WTC11 (cell line): ENCODE data around the gene SETD7. TPM values are rescaled to one million over a fixed set of nuclear protein-coding genes. Genes with fewer than 3 reads are reported as not detected.

Experiments
- ATAC-seq: fragments of 200-7000 bp; cut with Tn5 transposase; 2 replicates; pipeline ENCODE4 v1.10.0; 2021; ENCODE audit warnings: mild to moderate bottlenecking, moderate library complexity
- CTCF ChIA-PET: fragments of 300-600 bp; sonication (Branson Sonifier 250); formaldehyde crosslinking; loops from one replicate; lab custom pipeline; 2021; ENCODE audit warnings: antibody characterized with exemption; lab: Charles Lee
- POLR2A ChIA-PET: fragments of 350-600 bp; sonication (Branson Sonifier 250); formaldehyde crosslinking; loops from one replicate; lab custom pipeline; 2021; ENCODE audit warnings: antibody characterized with exemption; lab: Charles Lee
- DNase-seq: peaks from one replicate; pipeline ENCODE4 v3.0.0; 2021; ENCODE audit warnings: low spot score
- H3K27ac Mint-ChIP-seq: 2 replicates; pipeline ENCODE4 v1.8.0; 2021; ENCODE audit warnings: mixed read lengths
- H3K27me3 Mint-ChIP-seq: 2 replicates; pipeline ENCODE4 v1.8.0; 2021; ENCODE audit warnings: low read depth, mild to moderate bottlenecking, moderate library complexity, mixed read lengths
- H3K36me3 Mint-ChIP-seq: 2 replicates; pipeline ENCODE4 v1.8.0; 2021; ENCODE audit warnings: mixed read lengths
- H3K4me1 Mint-ChIP-seq: 2 replicates; pipeline ENCODE4 v1.8.0; 2022; ENCODE audit warnings: mixed read lengths
- H3K4me3 Mint-ChIP-seq: 2 replicates; pipeline ENCODE4 v1.8.0; 2021; ENCODE audit warnings: mild to moderate bottlenecking, moderate library complexity, mixed read lengths
- H3K9me3 Mint-ChIP-seq: 2 replicates; pipeline ENCODE4 v1.8.0; 2021; ENCODE audit warnings: mixed read lengths
- AR ChIP-seq: fragments of 250-450 bp; sonication (Bioruptor Pico); IDR thresholded peaks from 2 replicates; pipeline ENCODE4 v1.9.0; 2021; ENCODE audit warnings: mild to moderate bottlenecking
- ARID4B ChIP-seq: sonication (generic); formaldehyde crosslinking; IDR thresholded peaks from 2 replicates; pipeline ENCODE4 v1.8.0; 2023; ENCODE audit warnings: missing genetic modification reagents, mild to moderate bottlenecking, borderline replicate concordance
- CREM ChIP-seq: sonication (generic); formaldehyde crosslinking; IDR thresholded peaks from 2 replicates; pipeline ENCODE4 v1.8.1; 2022; ENCODE audit warnings: mild to moderate bottlenecking, missing genetic modification reagents, moderate library complexity
- ERG ChIP-seq: fragments of 250-450 bp; sonication (Bioruptor Pico); IDR thresholded peaks from 2 replicates; pipeline ENCODE4 v1.8.0; 2021; ENCODE audit warnings: mild to moderate bottlenecking
- FOXP4 ChIP-seq: sonication (generic); formaldehyde crosslinking; IDR thresholded peaks from 2 replicates; pipeline ENCODE4 v1.8.0; 2022; ENCODE audit warnings: mild to moderate bottlenecking, missing genetic modification reagents
- GRHL2 ChIP-seq: fragments of 250-450 bp; sonication (Bioruptor Pico); IDR thresholded peaks from 2 replicates; pipeline ENCODE4 v1.8.0; 2022; ENCODE audit warnings: mild to moderate bottlenecking, moderate library complexity; ENCODE audit not compliant: insufficient replicate concordance, severe bottlenecking
- JAZF1 ChIP-seq: fragments of 250-450 bp; sonication (Bioruptor Pico); IDR thresholded peaks from 2 replicates; pipeline ENCODE4 v1.9.0; 2021; ENCODE audit warnings: moderate library complexity, mild to moderate bottlenecking, inconsistent platforms
- JUN ChIP-seq: sonication (generic); formaldehyde crosslinking; IDR thresholded peaks from 2 replicates; pipeline ENCODE4 v1.8.0; 2023; ENCODE audit warnings: mild to moderate bottlenecking, missing genetic modification reagents
- MAX ChIP-seq: sonication (generic); formaldehyde crosslinking; IDR thresholded peaks from 2 replicates; pipeline ENCODE4 v1.8.0; 2022; ENCODE audit warnings: mild to moderate bottlenecking, missing genetic modification reagents
- MYBL2 ChIP-seq: sonication (generic); formaldehyde crosslinking; IDR thresholded peaks from 2 replicates; pipeline ENCODE4 v1.8.1; 2023; ENCODE audit warnings: mild to moderate bottlenecking, moderate library complexity, missing genetic modification reagents
- NR2C2 ChIP-seq: sonication (generic); formaldehyde crosslinking; IDR thresholded peaks from 2 replicates; pipeline ENCODE4 v1.8.0; 2022; ENCODE audit warnings: mild to moderate bottlenecking, missing genetic modification reagents
- NR3C1 ChIP-seq: sonication (generic); formaldehyde crosslinking; conservative IDR thresholded peaks from 2 replicates; pipeline ENCODE4 v1.8.1; 2023; ENCODE audit warnings: low read depth, mild to moderate bottlenecking, missing genetic modification reagents
- PRRX2 ChIP-seq: fragments of 250-450 bp; sonication (Bioruptor Pico); IDR thresholded peaks from 2 replicates; pipeline ENCODE4 v1.8.0; 2021; ENCODE audit warnings: mild to moderate bottlenecking
- SP1 ChIP-seq: sonication (generic); formaldehyde crosslinking; conservative IDR thresholded peaks from 2 replicates; pipeline ENCODE4 v1.8.1; 2022; ENCODE audit warnings: missing genetic modification reagents
- ZNF121 ChIP-seq: sonication (generic); formaldehyde crosslinking; IDR thresholded peaks from 2 replicates; pipeline ENCODE4 v1.8.0; 2023; ENCODE audit warnings: missing genetic modification reagents
- ZNF138 ChIP-seq: sonication (generic); formaldehyde crosslinking; conservative IDR thresholded peaks from 2 replicates; pipeline ENCODE4 v1.8.1; 2022; ENCODE audit warnings: mild to moderate bottlenecking, moderate library complexity, missing genetic modification reagents
- ZNF281 ChIP-seq: sonication (generic); formaldehyde crosslinking; IDR thresholded peaks from 2 replicates; pipeline ENCODE4 v1.8.0; 2023; ENCODE audit warnings: mild to moderate bottlenecking, missing genetic modification reagents
- ZNF396 ChIP-seq: fragments of 250-450 bp; sonication (Bioruptor Pico); IDR thresholded peaks from 2 replicates; pipeline ENCODE4 v1.8.0; 2021; ENCODE audit warnings: mild to moderate bottlenecking, moderate library complexity, borderline replicate concordance
- ZNF423 ChIP-seq: fragments of 250-450 bp; sonication (Bioruptor Pico); IDR thresholded peaks from 2 replicates; pipeline ENCODE4 v2.1.2; 2022; ENCODE audit warnings: mild to moderate bottlenecking, moderate library complexity
- ZSCAN18 ChIP-seq: fragments of 250-450 bp; sonication (Bioruptor Pico); IDR thresholded peaks from 2 replicates; pipeline ENCODE4 v2.1.2; 2022; ENCODE audit warnings: mild to moderate bottlenecking, moderate library complexity
- total RNA-seq: library from RNA; stranded (reverse); gene quantifications from 3 replicates; pipeline ENCODE4 v1.2.3, GENCODE V29; 2021

SETD7 gene
- total RNA-seq, 1 experiment from 2014 or later: 5.6 TPM

- Mint-ChIP-seq H3K27ac (no peak overlapping the region), H3K36me3 (no peaks in the 10 kb centered on the region), H3K9me3 (no peaks in the 10 kb centered on the region; the same call in 1 of the 2 replicates), H3K4me1 (peaks cover 17% of the 10 kb centered on the region), H3K4me3 (no peak overlapping the region), H3K27me3 (no peaks in the 10 kb centered on the region)
- DNase-seq (no peak), ATAC-seq (no peak)
- CTCF ChIA-PET: interaction anchor here (1.0 kb wide), 1 partner anchor 42 kb away, joined by 4 read pairs; no protein-coding TSS in a partner anchor
- POLR2A ChIA-PET: no interaction called here
- TF ChIP-seq NR3C1 (no peak), ZNF396 (CRISPR knock-in tag) (no peak), ZNF423 (CRISPR knock-in tag) (no peak), PRRX2 (CRISPR knock-in tag) (no peak), MAX (CRISPR knock-in tag) (no peak), ZSCAN18 (CRISPR knock-in tag) (no peak), ARID4B (CRISPR knock-in tag) (no peak), GRHL2 (no peak), NR2C2 (CRISPR knock-in tag) (no peak), AR (CRISPR knock-in tag) (no peak), ZNF121 (no peak), ZNF138 (CRISPR knock-in tag) (no peak), JUN (no peak), MYBL2 (CRISPR knock-in tag) (no peak), ZNF281 (no peak), CREM (CRISPR knock-in tag) (no peak), FOXP4 (CRISPR knock-in tag) (no peak), SP1 (CRISPR knock-in tag) (no peak), JAZF1 (no peak), ERG (CRISPR knock-in tag) (no peak)
Observed at GRCh38 chr4:139540161-139540560, 15.9 kb downstream of the SETD7 start.
